HEK293 (cell line): ENCODE data around the gene SLC22A3.

ENCODE experiments used
- CTCF ChIA-PET: fragments of 350-600 bp; formaldehyde crosslinking; extraction: SDS; loops from one replicate; lab custom pipeline; 2021; ENCODE audit warnings: antibody characterized with exemption; lab: Yijun Ruan, JAX
- POLR2A ChIA-PET: fragments of 300-600 bp; formaldehyde crosslinking; extraction: SDS; loops from one replicate; lab custom pipeline; 2020; ENCODE audit warnings: antibody characterized with exemption, inconsistent platforms; lab: Yijun Ruan, JAX
- H3K27ac ChIP-seq: fragments of 200-500 bp; sonication (Bioruptor generic); 2 replicates; pipeline ENCODE4 v1.5.1; 2014; ENCODE audit warnings: low read depth, low read length, control low read depth, inconsistent platforms; ENCODE audit errors: extremely low read depth
- H3K36me3 ChIP-seq, 2 experiments: fragments of 200-500 bp in 1 of 2; sonication (Bioruptor generic) in 1 of 2; 1 replicate in 1 of 2; 2 replicates in 1 of 2; pipeline ENCODE4 v1.5.1; 2014 to 2017; ENCODE audit warnings: inconsistent platforms in 2 of 2, low read length in 2 of 2; ENCODE audit not compliant: control insufficient read depth in 2 of 2, insufficient read depth in 1 of 2
- H3K4me1 ChIP-seq: fragments of 200-500 bp; sonication (Bioruptor generic); 2 replicates; pipeline ENCODE4 v1.5.1; 2014; ENCODE audit warnings: mild to moderate bottlenecking, low read length, inconsistent platforms; ENCODE audit not compliant: control insufficient read depth, insufficient read depth
- H3K4me3 ChIP-seq: 2 replicates; pipeline ENCODE4 v1.5.1; 2011; ENCODE audit warnings: low read depth, mild to moderate bottlenecking, control low read depth, low read length, moderate library complexity
- H3K9me3 ChIP-seq: fragments of 200-500 bp; sonication (Bioruptor generic); 2 replicates; pipeline ENCODE4 v1.5.1; 2014; ENCODE audit warnings: low read depth, low read length, inconsistent platforms; ENCODE audit not compliant: control insufficient read depth, insufficient read depth
- FEZF1 ChIP-seq: fragments of 450-650 bp; formaldehyde crosslinking; IDR thresholded peaks from 2 replicates; pipeline ENCODE4 v1.5.1; 2016; ENCODE audit warnings: missing biosample characterization, missing genetic modification characterization
- GLI2 ChIP-seq: fragments of 450-650 bp; formaldehyde crosslinking; IDR thresholded peaks from 2 replicates; pipeline ENCODE4; 2017; ENCODE audit warnings: missing biosample characterization, missing genetic modification characterization, low read depth, borderline replicate concordance
- GLI4 ChIP-seq: fragments of 450-650 bp; formaldehyde crosslinking; IDR thresholded peaks from 2 replicates; pipeline ENCODE4 v1.5.1; 2016; ENCODE audit warnings: missing biosample characterization, missing genetic modification characterization
- KLF17 ChIP-seq: fragments of 450-650 bp; formaldehyde crosslinking; IDR thresholded peaks from 2 replicates; pipeline ENCODE4 v1.5.1; 2016; ENCODE audit warnings: missing biosample characterization, missing genetic modification characterization
- PATZ1 ChIP-seq: fragments of 450-650 bp; formaldehyde crosslinking; IDR thresholded peaks from 2 replicates; pipeline ENCODE4 v1.5.1; 2016; ENCODE audit warnings: missing biosample characterization, missing genetic modification characterization
- PRDM2 ChIP-seq: fragments of 450-650 bp; formaldehyde crosslinking; IDR thresholded peaks from 2 replicates; pipeline ENCODE4 v1.5.1; 2016; ENCODE audit warnings: missing biosample characterization, missing genetic modification characterization, borderline replicate concordance
- RBAK ChIP-seq: fragments of 450-650 bp; formaldehyde crosslinking; IDR thresholded peaks from 2 replicates; pipeline ENCODE4 v1.5.1; 2016; ENCODE audit warnings: missing biosample characterization, missing genetic modification characterization
- REPIN1 ChIP-seq: fragments of 450-650 bp; formaldehyde crosslinking; IDR thresholded peaks from 2 replicates; pipeline ENCODE4 v1.5.1; 2017; ENCODE audit warnings: missing biosample characterization, missing genetic modification characterization, low read depth
- SCRT2 ChIP-seq: fragments of 450-650 bp; formaldehyde crosslinking; IDR thresholded peaks from 2 replicates; pipeline ENCODE4 v1.5.1; 2016; ENCODE audit warnings: missing biosample characterization, missing genetic modification characterization
- ZBTB6 ChIP-seq: fragments of 450-650 bp; formaldehyde crosslinking; IDR thresholded peaks from 2 replicates; pipeline ENCODE4 v1.5.1; 2017; ENCODE audit warnings: missing biosample characterization, missing genetic modification characterization
- ZNF132 ChIP-seq: fragments of 450-650 bp; formaldehyde crosslinking; IDR thresholded peaks from 2 replicates; pipeline ENCODE4 v1.5.1; 2017; ENCODE audit warnings: missing biosample characterization, missing genetic modification characterization, borderline replicate concordance
- ZNF148 ChIP-seq: fragments of 450-650 bp; formaldehyde crosslinking; IDR thresholded peaks from 2 replicates; pipeline ENCODE4 v1.5.0; 2017; ENCODE audit warnings: missing biosample characterization, missing genetic modification characterization, borderline replicate concordance
- ZNF24 ChIP-seq: fragments of 450-650 bp; formaldehyde crosslinking; IDR thresholded peaks from 2 replicates; pipeline ENCODE4 v1.5.1; 2016; ENCODE audit warnings: missing biosample characterization, missing genetic modification characterization
- ZNF366 ChIP-seq: fragments of 450-650 bp; formaldehyde crosslinking; conservative IDR thresholded peaks from 2 replicates; pipeline ENCODE4 v1.5.1; 2016; ENCODE audit warnings: missing biosample characterization, missing genetic modification characterization
- ZNF514 ChIP-seq: fragments of 450-650 bp; formaldehyde crosslinking; IDR thresholded peaks from 2 replicates; pipeline ENCODE4 v1.5.1; 2016; ENCODE audit warnings: missing biosample characterization, missing genetic modification characterization
- ZNF544 ChIP-seq: fragments of 450-650 bp; formaldehyde crosslinking; IDR thresholded peaks from 2 replicates; pipeline ENCODE4 v1.5.0; 2017; ENCODE audit warnings: missing biosample characterization, missing genetic modification characterization
- ZNF571 ChIP-seq: fragments of 450-650 bp; formaldehyde crosslinking; IDR thresholded peaks from 2 replicates; pipeline ENCODE4 v1.5.0; 2017; ENCODE audit warnings: missing biosample characterization, missing genetic modification characterization
- ZNF670 ChIP-seq: fragments of 450-650 bp; formaldehyde crosslinking; IDR thresholded peaks from 2 replicates; pipeline ENCODE4 v1.5.1; 2016; ENCODE audit warnings: missing biosample characterization, missing genetic modification characterization, low read depth
- ZNF76 ChIP-seq: fragments of 450-650 bp; formaldehyde crosslinking; IDR thresholded peaks from 2 replicates; pipeline ENCODE4; 2016; ENCODE audit warnings: low read depth, missing biosample characterization, missing genetic modification characterization, borderline replicate concordance
- ZNF785 ChIP-seq: fragments of 450-650 bp; formaldehyde crosslinking; IDR thresholded peaks from 2 replicates; pipeline ENCODE4 v1.5.1; 2016; ENCODE audit warnings: missing biosample characterization, missing genetic modification characterization

Gene SLC22A3

GRCh38 chr6:160420969-160421556, 72.9 kb downstream of the SLC22A3 start:
- CTCF ChIA-PET: no interaction called here
- Histone ChIP-seq H3K27ac (no peak overlapping the region), H3K4me1 (no peaks in the 10 kb centered on the region), H3K4me3 (no peak overlapping the region), H3K36me3 (no peaks in the 10 kb centered on the region), H3K9me3 (no peaks in the 10 kb centered on the region)
- TF ChIP-seq ZBTB6 (tag by site-specific recombination) (no peak), ZNF148 (tag by site-specific recombination) (no peak), ZNF132 (tag by site-specific recombination) (no peak), ZNF670 (no peak), RBAK (tag by site-specific recombination) (no peak), GLI2 (no peak), KLF17 (tag by site-specific recombination) (no peak), ZNF544 (no peak), ZNF785 (tag by site-specific recombination) (no peak), ZNF514 (tag by site-specific recombination) (no peak), ZNF76 (tag by site-specific recombination) (no peak)
- POLR2A ChIA-PET: no interaction called here

GRCh38 chr6:160421854-160422253, 73.7 kb downstream of the SLC22A3 start:
- ChIA-PET POLR2A (no interaction called here), CTCF (no interaction called here)
- Histone ChIP-seq H3K27ac (no peak overlapping the region), H3K36me3 (no peaks in the 10 kb centered on the region), H3K9me3 (no peaks in the 10 kb centered on the region), H3K4me3 (no peak overlapping the region), H3K4me1 (no peaks in the 10 kb centered on the region)
- no peak for TF ChIP-seq PATZ1 (tag by site-specific recombination)
- TF ChIP-seq ZNF366 (tag by site-specific recombination): no peak
- TF ChIP-seq ZNF571 (tag by site-specific recombination): no peak

- Histone ChIP-seq H3K9me3 (no peaks in the 10 kb centered on the region), H3K36me3 (no peaks in the 10 kb centered on the region), H3K27ac (no peak overlapping the region), H3K4me3 (no peak overlapping the region), H3K4me1 (peaks cover 11% of the 10 kb centered on the region)
- ChIA-PET POLR2A (no interaction called here), CTCF (no interaction called here)
- TF ChIP-seq PRDM2 (tag by site-specific recombination): no peak
- peak; percentile 57 for TF ChIP-seq SCRT2 (tag by site-specific recombination)
- no peak for TF ChIP-seq FEZF1 (tag by site-specific recombination)
- TF ChIP-seq REPIN1 (tag by site-specific recombination): no peak
- TF ChIP-seq ZNF24 (tag by site-specific recombination): no peak
- TF ChIP-seq GLI4: no peak
Measured at GRCh38 chr6:160424256-160424655, 76.1 kb downstream of the SLC22A3 start.
